Ramos (cell line): ENCODE results near the gene MPL.

Experiments used
- in situ Hi-C: fragments of 300-500 bp; cut with MboI; formaldehyde crosslinking; loops from one replicate; pipeline ENCODE4 v1.14.3; 2022; ENCODE audit warnings: low sequenced_read_pairs; ENCODE audit not compliant: unreplicated experiment

MPL gene

GRCh38 chr1:43402089-43402865 lies 64.7 kb downstream of the MPL start:
- in situ Hi-C loops, result no loop called here
